Measurements from ENCODE around the gene SKAP1. TPM values are rescaled to one million over a fixed set of nuclear protein-coding genes. Genes with fewer than 3 reads are reported as not detected.

SKAP1 gene
- 0.33 TPM for total RNA-seq (2013)
- polyA plus RNA-seq (1 to 10 TPM in 1 of 3 donors, under 1 TPM in 2; 0.13 to 1.0 (median 0.52) TPM), polyA minus RNA-seq (not detected in 2 replicates), total RNA-seq (0 to 1.5 (median 0.07) reads per million in 11 experiments)

DNA sequence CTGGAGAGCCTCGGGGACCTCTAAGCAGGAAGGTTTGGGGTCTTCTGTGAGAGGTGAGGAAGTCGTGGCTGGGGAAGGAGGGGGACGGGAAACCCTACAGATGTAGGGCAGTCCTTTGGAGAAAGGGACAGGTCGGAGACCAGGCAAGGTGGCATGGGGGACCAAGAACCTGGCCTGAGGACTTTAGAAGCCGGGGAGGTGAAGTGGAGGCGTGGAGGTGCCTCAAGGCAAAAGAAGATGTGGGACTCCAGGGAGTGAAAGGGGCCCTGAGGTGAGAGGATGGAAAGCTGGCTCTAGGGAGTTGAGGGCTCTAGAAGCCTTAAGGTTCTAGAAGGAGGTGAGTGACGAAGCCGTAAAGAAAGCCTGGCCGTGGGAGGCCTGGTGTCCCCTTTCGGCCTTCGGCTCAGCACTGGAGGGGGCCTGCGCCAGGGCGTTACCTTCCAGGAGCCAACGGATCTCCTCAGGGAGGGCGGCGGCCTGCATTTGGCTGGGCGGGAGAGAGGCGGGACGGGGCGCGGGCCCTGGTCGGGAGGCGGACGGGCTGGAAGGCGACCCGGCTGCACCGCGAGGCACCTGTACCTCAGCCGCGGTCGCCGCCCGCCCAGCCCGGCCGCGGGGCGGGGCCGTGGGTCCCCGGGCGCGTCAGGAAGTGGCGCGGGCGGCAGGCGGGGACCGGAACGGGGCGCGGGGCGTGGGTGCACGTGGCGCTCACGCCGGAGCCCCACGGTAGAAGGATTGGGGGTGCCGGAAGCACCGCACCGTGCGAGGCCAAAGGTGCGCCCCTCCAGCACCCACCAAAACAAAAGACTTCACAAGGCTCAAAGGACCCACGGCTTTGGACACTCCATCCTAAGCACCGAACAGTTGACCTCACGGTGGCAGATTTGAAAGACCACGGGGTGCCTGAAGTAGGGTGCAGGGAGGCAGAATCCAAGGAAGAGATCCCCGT, at the start of gene SKAP1:
Gene SKAP1, minus strand, starts transcription at position 577 of the 949 bp plus-strand sequence.
- H3K9me3 Mint-ChIP-seq: peaks cover 0 to 7% (median 2%) of the 10 kb centered on the region in 7 donors
- peak within 1 kb of the TSS; percentile 56 to 84 for H3K4me3 Mint-ChIP-seq
- peaks cover 0 to 3% of the 10 kb centered on the region in 2 donors for H3K36me3 Mint-ChIP-seq
- Histone ChIP-seq H3K27ac (ENCODE audit: low read depth in 1 of 2, low read length in 2 of 2) (no peak within 1 kb of the TSS), H3K4me3 (replicated peaks in 1 of 3; ENCODE audit: low read depth in 2 of 3, low read length in 3 of 3) (no peak within 1 kb of the TSS), H3K4me2 (replicated peaks; ENCODE audit: extremely low read depth, low read length, poor library complexity, severe bottlenecking) (peak within 1 kb of the TSS; percentile 19), H3K4me1 (ENCODE audit: control insufficient read depth in 1 of 2, insufficient read depth in 2 of 2, low read length in 2 of 2) (peaks cover 0 to 6% of the 10 kb centered on the region in 2 donors), H3K36me3 (replicated peaks in 1 of 2; ENCODE audit: control insufficient read depth in 1 of 2, insufficient read depth in 2 of 2, low read length in 2 of 2) (no peaks in the 10 kb centered on the region), H2AFZ (ENCODE audit: insufficient read depth, low read depth, low read length, poor library complexity, severe bottlenecking) (no peak within 1 kb of the TSS), H3K27me3 (ENCODE audit: control insufficient read depth in 2 of 2, insufficient read depth in 2 of 2, low read length in 2 of 2) (peaks cover 57 to 71% of the 10 kb centered on the region in 2 donors), H3K9ac (ENCODE audit: insufficient read depth, low read length, poor library complexity, severe bottlenecking) (no peak within 1 kb of the TSS), H4K20me1 (ENCODE audit: insufficient read depth, low read length) (no peaks in the 10 kb centered on the region), H3K79me2 (ENCODE audit: insufficient read depth, low read length) (no peaks in the 10 kb centered on the region), H3K9me3 (replicated peaks in 1 of 2; ENCODE audit: control insufficient read depth in 1 of 2, insufficient read depth in 1 of 2, low read length in 2 of 2) (peaks cover 0 to 14% of the 10 kb centered on the region in 2 donors)
- peak within 1 kb of the TSS in 2 of 7 donors; percentile 46 to 82 for H3K27ac Mint-ChIP-seq
- H3K4me1 Mint-ChIP-seq: peaks cover 9% of the 10 kb centered on the region
- WGBS (ENCODE audit: insufficient coverage): 5% methylated on average over 53 of the region's 65 CpGs
- no peak for DNase-seq
- peaks cover 58 to 77% (median 65%) of the 10 kb centered on the region in 3 donors for H3K27me3 Mint-ChIP-seq (ENCODE audit: low read depth in 3 of 3)
- TF ChIP-seq CTCF (IDR thresholded peaks at IDR 0.05): no peak
- intact Hi-C loops (cut with micrococcal nuclease): no loop called here

DNA sequence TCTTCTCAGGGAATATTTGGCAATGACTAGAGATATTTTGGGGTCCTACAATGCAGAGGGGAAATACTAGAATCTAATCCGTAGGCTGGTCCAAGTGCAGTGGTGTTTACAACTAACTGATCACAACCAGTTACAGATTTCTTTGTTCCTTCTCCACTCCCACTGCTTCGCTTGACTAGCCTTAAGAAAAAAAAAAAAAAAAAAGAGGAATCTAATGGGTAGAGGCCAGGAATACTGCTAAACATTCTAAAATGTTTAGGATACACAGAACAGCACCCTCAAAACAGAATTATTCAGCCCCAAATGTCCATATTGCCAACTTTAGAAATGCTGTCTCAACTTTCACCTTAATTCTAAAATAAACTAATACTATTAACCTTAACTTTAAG, 49.0 kb upstream of the SKAP1 start:
- no peaks in the 10 kb centered on the region for H3K79me2 ChIP-seq (ENCODE audit: insufficient read depth, low read length)
- H3K9me3 ChIP-seq (replicated peaks in 1 of 2; ENCODE audit: control insufficient read depth in 1 of 2, insufficient read depth in 1 of 2, low read length in 2 of 2): no peaks in the 10 kb centered on the region
- H3K9ac ChIP-seq (ENCODE audit: insufficient read depth, low read length, poor library complexity, severe bottlenecking): no peak overlapping the region
- no peak overlapping the region for H3K4me3 ChIP-seq (replicated peaks in 1 of 3; ENCODE audit: low read depth in 2 of 3, low read length in 3 of 3)
- H2AFZ ChIP-seq (ENCODE audit: insufficient read depth, low read depth, low read length, poor library complexity, severe bottlenecking): no peak overlapping the region
- intact Hi-C loops (cut with micrococcal nuclease): no loop called here
- H3K4me1 ChIP-seq (ENCODE audit: control insufficient read depth in 1 of 2, insufficient read depth in 2 of 2, low read length in 2 of 2): no peaks in the 10 kb centered on the region
- Mint-ChIP-seq H3K36me3 (no peaks in the 10 kb centered on the region), H3K4me3 (no peak overlapping the region), H3K9me3 (no peaks in the 10 kb centered on the region), H3K27ac (no peak overlapping the region), H3K27me3 (ENCODE audit: low read depth in 3 of 3) (peaks cover 25 to 32% (median 27%) of the 10 kb centered on the region in 3 donors), H3K4me1 (peaks cover 6% of the 10 kb centered on the region)
- TF ChIP-seq CTCF (IDR thresholded peaks at IDR 0.05): no peak
- no CpG with 5 or more reads among the region's 2 CpGs for WGBS (ENCODE audit: insufficient coverage)
- peaks cover under 1 to 2% of the 10 kb centered on the region in 2 donors for H3K27me3 ChIP-seq (ENCODE audit: control insufficient read depth in 2 of 2, insufficient read depth in 2 of 2, low read length in 2 of 2)
- no peak overlapping the region for H3K27ac ChIP-seq (ENCODE audit: low read depth in 1 of 2, low read length in 2 of 2)
- no peak for DNase-seq
- H4K20me1 ChIP-seq (ENCODE audit: insufficient read depth, low read length): no peaks in the 10 kb centered on the region
- H3K4me2 ChIP-seq (replicated peaks; ENCODE audit: extremely low read depth, low read length, poor library complexity, severe bottlenecking): no peak overlapping the region
- H3K36me3 ChIP-seq (replicated peaks in 1 of 2; ENCODE audit: control insufficient read depth in 1 of 2, insufficient read depth in 2 of 2, low read length in 2 of 2): no peaks in the 10 kb centered on the region
